ENCODE measurements around the gene TMEM95.
"Not testable (repeated sequence)": the region's sequence is repeated elsewhere in the genome, so short reads cannot be mapped to it uniquely, and the experiment has no call there.

Gene TMEM95

GRCh38 chr17:7324438-7324779 is 30.5 kb upstream of the TMEM95 start:
- no peak for DNase-seq

GRCh38 chr17:7325031-7325528 is 29.9 kb upstream of the TMEM95 start:
- no peak for DNase-seq

GRCh38 chr17:7326186-7326585 is 28.8 kb upstream of the TMEM95 start:
- DNase-seq: no peak

GRCh38 chr17:7327056-7327455 is 27.9 kb upstream of the TMEM95 start:
- DNase-seq: no peak

GRCh38 chr17:7327501-7327900 is 27.5 kb upstream of the TMEM95 start:
- DNase-seq: no peak

- no peak for DNase-seq
Measured at GRCh38 chr17:7328009-7328408, 26.9 kb upstream of the TMEM95 start.

- no peak for DNase-seq
Measured at GRCh38 chr17:7328840-7329373, 26.0 kb upstream of the TMEM95 start, which contains the start of gene NEURL4. NEURL4 (minus strand) TSS chr17:7329335; CDS start chr17:7329312, 23 bp downstream.

- DNase-seq: peak; percentile 98
Measured at GRCh38 chr17:7329374-7329996, 25.5 kb upstream of the TMEM95 start.

- peak; percentile 56 for DNase-seq
Measured at GRCh38 chr17:7329997-7330637, 24.8 kb upstream of the TMEM95 start.

GRCh38 chr17:7330638-7331015 is 24.3 kb upstream of the TMEM95 start:
- no peak for DNase-seq

GRCh38 chr17:7332111-7332510 is 22.8 kb upstream of the TMEM95 start:
- no peak for DNase-seq

GRCh38 chr17:7332600-7333069 is 22.3 kb upstream of the TMEM95 start:
- not testable (repeated sequence) for DNase-seq

GRCh38 chr17:7334938-7335538 is 19.9 kb upstream of the TMEM95 start:
- no peak for DNase-seq

GRCh38 chr17:7335765-7336164 is 19.2 kb upstream of the TMEM95 start:
- DNase-seq: not testable (repeated sequence)

GRCh38 chr17:7336240-7337175 is 18.4 kb upstream of the TMEM95 start, which contains the start of gene ACAP1:
ACAP1 (plus strand) TSS chr17:7336529; CDS start chr17:7336735, 206 bp downstream.
- no peak for DNase-seq

- not testable (repeated sequence) for DNase-seq
Measured at GRCh38 chr17:7337600-7337999, 17.4 kb upstream of the TMEM95 start.

GRCh38 chr17:7340179-7340578 is 14.8 kb upstream of the TMEM95 start:
- no peak for DNase-seq

- DNase-seq: no peak
Measured at GRCh38 chr17:7341842-7342241, 13.1 kb upstream of the TMEM95 start.

- DNase-seq: no peak
Measured at GRCh38 chr17:7343250-7343649, 11.7 kb upstream of the TMEM95 start.

- no peak for DNase-seq
Measured at GRCh38 chr17:7346761-7347614, 8.0 kb upstream of the TMEM95 start.

- DNase-seq: no peak
Measured at GRCh38 chr17:7347630-7348477, 7.1 kb upstream of the TMEM95 start.
